CD4-positive, alpha-beta T cell treated with Interleukin-21 for 1 hour (primary cell): ENCODE results near the gene MLKL.
"Not testable (repeated sequence)": the region's sequence is repeated elsewhere in the genome, so short reads cannot be mapped to it uniquely, and the experiment has no call there.

ENCODE experiments used
- DNase-seq: peaks from one replicate; pipeline ENCODE4 v3.0.0-alpha.2; 2020

Gene MLKL

DNA sequence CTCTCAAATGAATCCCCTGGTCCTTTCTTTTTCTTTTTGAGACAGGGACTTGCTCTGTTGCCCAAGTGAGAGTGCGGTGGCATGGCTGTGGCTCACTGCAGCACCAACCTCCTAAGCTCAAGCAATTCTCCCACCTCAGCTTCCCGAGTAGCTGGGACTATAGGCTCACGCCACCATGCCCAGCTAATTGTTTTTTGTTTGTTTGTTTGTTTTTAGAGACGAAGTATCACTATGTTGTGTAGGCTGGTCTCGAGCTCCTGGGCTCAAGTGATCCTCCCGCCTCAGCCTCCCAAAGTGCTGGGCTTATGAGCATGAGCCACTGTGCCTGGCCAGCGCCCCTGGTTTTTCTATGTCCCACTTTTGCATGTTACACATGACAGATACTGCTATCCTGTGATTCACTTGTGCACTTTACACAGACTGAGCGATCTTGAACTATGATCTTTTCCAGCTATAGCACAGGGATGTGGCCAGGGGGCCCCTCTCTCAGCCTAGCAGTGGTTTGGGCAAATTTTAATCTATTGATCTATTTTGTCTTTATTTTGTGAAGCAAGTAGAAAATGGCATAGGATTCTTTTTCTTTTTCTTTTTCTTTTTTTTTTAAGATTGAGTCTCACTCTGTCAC is 31.3 kb upstream of the MLKL start:
- DNase-seq, result no peak

DNA sequence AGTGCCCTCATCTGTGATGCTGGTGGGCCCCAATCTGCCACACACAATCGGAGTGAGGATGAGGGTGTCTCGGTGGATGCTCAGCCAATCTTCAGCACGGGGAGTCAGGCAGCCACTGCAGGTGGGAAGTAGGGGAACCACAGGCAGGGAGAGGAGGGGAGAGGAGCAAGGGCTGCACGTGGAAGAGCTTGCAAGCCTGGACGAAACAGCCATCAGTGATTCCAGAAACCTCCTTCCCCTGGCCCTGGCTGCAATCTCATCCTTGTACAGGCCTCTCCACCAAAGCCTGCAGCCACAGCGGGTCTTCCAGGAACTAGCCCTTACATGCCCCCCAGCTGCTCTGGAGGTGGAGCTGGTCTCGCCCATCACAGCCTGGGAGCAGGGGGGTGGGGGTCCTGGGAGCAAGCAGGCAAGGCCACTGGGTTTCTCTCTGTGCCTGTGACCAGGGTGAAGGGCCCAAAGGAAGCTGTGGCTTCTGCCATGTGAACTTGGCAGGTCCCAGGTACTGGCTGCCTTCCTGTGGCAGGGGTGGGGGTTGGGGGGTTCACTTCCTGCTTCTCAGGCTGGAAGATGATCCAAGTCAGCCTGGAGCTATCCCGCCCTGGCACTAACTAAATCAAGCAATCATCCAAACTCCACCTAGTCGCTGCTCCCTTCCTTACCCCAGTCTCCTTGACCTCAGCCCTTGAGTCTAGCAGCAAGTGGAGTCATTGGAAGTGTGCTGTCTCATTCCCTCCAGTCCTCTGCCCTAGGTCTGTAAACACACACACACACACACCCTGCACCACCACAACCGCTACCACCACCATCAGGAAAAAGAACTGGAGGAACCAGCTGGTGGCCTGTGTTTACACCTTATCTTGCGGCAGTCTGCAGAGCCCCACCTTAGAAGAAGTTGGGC is 29.4 kb upstream of the MLKL start:
- DNase-seq, result no peak

DNA sequence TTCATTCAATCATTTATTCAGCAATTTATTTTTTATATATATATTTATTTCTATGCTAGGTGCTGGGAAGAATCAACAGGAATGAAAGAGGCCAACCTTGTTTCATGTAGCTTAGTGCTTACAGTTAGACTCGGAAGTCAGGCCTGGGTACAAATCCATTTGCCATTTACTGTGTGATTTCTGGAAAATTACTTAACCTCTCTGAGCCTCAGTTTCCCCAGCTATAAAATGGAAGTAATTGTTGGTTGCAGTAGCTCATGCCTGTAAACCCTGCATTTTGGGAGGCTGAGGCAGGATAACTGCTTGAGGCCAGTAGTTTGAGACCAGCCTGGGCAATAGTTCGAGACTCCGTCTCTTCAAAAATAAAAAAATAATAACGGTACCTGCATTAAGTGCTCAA is 27.2 kb upstream of the MLKL start:
- no peak for DNase-seq

DNA sequence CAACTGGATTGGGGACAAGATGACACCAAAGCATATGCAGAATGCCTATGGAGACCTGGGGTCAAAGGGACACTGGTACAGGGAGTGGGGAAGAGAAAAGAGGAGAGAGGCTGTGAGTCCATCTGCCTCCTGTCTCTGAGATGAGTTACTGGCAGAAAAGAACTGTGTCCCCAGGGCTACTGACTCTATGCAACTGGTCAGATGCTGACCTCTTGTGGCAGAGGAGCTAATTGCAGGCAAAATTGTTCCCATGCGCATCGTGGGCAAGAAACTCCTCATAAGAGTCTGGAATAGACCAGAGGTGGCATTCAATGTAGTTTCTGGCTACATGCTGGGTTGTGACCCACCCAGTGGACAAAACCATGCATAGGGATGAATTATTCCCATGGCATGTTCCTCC is 26.1 kb upstream of the MLKL start:
- peak; percentile 9 for DNase-seq

DNA sequence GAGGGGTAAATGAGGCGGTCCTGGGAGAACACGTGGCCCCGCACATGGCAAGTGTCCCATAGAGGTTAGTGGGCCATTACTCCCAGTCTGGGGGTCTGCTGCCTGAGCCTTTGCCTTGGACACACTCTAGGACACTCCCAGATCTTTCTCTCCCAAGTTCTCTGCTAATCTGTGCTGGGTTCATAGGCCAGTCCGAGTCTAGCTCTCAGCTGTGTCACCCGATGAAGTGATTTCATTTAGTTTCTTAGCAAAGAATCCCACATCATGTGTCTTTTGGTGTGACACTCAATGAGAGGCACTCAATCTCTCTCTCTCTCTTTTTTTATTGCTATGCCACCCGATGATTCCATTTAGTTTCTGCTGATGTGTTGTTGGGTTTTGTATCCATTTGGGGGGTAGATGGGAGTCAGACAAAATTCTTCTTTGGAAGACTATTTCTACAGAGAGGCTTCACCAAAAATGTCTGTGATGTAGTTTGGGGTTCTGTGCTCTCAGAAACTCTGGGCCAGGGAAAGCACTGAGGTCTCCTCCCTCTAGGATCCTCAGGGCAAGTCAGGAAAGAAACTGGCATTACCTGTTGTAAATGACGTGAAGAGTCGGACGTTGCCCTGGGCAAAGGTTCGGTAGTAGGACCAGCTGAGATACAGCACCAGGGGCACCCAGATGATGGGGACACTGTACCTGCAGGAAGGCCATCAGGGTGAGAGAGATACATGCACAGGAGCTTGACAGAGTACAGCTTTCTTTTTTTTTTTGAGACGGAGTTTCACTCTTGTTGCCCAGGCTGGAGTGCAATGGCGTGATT is 25.2 kb upstream of the MLKL start:
- DNase-seq, result no peak

DNA sequence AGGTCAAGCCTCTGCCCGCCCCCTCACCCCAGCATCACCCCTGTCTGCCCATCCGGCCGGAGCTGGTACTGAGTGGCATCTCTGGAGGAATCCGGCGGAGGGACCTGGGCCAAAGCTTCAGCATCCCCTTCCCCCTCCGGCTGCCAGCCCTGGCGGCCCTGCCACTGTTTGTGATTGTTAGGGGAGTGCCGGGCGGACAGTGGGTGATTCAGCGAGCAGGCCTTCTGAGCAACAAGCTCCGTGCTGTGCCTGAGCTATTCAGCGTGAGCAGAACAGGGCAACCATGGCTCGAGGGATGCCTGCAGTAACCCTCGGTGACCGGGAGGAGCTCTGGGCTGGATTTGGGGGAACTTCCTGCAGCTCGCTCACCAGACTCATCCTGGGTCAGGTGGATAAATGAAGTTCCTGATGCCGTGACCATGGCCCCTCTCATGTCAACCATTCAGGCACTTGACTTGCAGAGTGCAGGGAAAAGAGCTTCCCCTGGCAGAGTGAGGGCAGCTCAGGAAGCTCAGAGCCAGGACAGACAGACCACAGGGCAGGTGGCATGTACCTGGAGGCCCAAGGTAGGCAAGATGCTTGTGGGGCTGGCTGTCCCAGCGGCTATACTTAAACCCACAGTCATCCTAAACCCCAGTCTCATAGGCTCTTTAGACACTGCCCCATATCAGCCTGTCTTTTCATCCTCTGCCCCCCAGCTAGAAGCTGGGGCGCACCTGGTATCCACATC is 24.3 kb upstream of the MLKL start:
- DNase-seq, result no peak

DNA sequence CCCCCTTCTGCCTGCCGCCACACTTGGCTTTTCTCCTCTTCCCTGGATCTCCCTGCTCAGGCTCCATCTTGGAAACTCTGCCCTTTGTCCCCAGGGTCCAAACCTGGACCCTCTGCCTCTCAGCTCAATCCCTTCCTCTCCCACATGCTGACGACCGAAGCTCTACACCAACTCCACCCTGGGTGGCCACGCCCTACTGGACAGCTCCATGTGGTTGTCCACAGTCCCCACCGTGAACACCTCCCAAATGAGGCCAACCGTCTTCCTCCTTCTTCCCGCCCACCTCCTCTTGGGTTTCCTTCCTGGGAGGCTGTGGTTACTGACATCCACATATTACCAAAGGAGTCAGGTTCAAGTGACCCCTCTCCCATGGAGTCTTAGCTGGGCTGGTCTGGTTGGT is 22.6 kb upstream of the MLKL start:
- DNase-seq, result no peak

DNA sequence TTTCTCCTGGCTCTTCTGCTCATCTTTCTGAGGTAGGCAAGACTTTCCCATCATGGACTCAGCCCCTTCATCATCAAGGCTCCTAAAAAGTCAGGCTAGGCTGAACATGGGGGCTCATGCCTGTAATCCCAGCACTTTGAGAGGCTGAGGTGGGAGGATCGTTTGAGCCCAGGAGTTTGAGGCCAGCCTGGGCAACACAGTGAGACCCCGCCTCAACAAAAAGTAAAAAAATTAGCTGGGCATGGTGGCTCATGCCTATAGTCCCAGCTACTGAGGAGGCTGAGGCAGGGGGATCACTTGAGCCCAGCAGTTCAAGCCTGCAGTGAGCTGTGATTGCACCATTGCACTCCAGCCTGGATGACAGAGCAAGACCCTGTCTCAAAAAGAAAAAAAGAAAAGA is 21.5 kb upstream of the MLKL start:
- DNase-seq, result not testable (repeated sequence)

DNA sequence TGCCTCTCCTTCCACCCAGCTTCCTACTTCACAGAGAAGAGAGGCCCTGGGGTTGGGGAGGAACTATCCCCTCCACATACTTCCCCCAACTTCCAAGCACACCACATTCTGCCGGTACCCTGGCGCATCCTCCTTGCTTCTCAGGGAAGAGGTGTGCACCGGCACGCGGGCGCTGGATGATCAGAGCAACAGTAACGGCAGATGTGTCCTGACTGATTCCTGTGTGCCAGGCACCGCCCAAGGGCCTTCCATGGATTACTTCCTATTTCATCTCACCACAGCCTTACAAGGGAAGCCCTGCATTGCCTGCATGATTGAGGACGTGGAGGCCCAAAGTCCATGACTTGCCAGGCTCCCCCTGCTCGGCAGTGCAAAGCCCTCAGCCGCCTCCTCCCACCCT is 21.1 kb upstream of the MLKL start:
- no peak for DNase-seq

DNA sequence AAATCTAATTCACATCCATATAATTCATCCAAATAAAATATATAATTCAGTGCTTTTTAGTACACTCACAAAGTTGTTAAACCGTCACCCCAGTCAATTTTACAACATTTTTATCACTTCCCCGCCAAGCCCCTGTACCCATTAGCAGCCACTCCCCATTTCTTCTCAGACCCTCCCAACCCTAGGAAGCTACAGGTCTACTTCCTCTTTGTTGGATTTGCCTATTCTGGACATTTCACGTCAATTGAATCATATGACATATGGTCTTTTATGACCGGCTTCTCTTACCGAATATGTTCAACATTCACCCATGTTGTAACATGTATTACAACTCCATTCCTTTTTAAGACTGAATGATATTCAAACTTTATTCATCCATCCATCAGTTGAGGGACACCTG is 19.9 kb upstream of the MLKL start:
- DNase-seq, result no peak

DNA sequence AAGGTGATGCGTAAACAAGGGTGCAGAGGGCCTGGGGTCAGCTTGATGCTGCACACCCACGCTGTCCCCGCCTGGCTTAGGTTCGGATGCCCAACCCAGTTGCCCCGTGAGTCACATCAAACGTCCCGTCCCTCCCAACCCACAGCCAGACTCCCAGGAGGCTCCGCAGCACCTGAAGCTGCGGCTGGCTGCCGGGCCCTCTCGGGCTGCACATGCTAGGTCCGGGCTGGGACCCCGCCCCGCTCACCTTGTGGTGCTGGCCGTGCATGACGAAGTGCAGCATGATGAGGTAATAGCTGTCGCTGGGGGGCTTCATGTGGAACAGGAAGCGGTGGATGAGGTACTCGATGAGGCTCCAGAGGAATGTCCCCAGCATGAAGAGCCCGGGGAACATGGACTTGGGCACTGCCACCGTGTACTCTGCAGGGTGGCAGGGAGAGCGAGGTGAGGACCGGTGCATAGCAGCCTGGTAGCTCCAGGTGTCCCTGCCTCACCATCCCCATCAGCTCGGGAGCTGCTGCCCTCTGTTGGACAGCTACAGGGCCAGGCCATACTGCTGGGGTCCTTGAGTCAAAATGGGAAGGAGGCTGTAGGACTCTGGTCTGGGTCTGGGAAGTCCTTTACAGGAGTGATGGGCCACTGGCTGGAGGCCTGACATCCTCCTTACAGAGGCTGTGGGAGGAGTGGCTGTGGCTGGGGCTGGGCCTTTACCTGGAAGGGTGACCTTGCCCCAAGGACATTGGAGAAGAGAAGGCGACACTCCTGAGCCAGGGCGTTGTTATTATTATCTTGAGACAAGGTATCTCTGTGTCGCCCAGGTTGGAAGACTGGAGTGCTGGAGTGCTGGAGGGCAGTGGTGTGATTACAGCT is 18.3 kb upstream of the MLKL start:
- no peak for DNase-seq

DNA sequence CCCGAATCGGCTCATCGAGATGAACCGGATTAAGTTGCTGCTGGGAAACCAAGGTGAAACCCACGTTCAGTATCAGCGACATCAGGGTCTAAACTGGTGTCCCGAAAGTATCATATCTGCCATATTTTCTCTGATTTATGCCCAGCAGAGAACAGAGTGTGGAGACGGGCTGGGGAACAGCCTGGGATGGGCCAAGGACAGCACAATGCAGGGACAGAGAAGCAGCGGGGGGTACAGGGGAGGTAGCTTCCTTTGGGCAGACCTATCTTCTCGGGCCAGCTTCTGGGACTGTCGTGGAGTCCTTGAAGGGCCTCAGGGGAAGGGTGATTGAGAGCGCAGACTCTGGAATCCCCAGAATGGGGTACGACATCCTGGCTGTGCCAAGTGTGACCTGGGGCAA is 17.5 kb upstream of the MLKL start:
- no peak for DNase-seq

DNA sequence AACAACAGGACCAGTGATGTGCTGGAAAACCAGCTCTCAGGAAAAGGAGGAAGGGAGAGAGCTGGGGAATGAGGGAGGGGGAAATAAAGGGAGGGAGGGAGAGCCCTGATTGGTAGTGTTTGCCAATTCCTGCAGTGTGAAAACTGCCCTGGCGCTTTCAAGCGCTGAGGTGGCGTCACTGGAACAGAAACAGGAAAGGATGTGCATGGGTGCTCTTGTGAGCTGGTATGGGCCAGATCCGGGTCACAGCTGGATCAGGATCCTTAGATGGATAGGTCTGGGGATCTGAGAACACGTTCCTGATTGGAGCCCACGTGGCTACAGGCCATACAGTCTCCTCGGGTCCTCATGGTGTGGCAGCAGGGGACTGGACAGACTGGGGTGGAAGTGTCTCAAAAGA is 16.7 kb upstream of the MLKL start:
- no peak for DNase-seq

DNA sequence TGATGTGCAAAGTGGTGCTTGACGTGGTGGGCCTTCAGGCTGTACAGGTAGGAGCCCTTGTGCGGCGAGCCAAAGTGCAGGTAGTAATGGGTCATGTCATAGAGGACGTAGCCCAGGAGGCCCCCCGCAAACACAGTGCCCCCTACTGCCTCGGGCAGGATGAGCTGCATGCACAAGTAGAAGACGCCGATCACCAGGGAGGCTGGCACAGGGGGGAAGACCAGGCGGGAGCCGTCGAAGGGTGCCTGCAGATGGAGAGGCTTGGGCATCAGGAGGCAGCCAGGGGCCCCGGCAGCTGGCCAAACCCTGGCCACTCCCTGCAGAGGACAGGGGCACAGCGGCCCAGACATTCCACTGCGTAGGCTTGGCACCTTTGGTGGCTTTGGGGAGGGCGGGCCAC is 15.7 kb upstream of the MLKL start:
- DNase-seq, result no peak

DNA sequence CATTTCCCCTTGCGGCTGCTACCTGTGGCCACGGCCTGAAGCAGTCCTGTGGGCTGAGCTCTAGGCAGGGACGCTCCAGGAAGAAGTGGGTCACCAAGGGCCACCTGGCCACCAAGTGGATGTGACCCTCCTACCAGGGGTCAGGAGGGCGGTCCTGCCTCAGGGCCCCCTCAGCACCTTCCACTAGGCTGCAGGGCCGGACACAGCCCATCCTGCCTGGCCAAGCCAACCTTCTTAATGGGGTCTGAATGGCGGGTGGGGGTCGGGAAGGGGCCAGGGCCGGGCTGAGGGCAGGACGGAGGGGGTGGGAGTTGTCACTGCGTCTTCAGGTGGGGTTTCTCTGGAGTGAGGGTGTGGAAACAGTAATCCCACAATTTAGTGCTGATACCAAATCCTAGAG is 13.2 kb upstream of the MLKL start:
- no peak for DNase-seq

DNA sequence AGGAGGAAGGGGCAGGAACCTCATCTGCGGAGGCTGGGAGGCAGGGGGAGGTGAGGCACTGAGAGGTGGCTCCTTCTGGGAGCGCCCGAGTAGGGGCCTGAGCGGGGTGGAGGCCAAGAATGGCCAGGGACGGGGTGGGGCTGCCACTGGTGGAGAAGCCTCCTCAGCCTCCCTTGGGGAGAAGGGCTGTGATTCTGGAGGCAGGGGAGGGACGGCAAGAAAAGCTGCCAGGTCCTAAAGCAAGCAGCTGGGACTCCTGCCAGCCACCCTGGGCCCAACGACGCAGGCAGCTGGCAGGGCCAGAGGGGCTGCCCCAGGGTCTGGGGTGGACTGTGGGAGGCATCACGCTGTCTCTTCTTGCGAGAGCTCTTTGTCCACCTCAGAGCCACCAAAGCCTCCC is 12.7 kb upstream of the MLKL start:
- DNase-seq, result no peak

DNA sequence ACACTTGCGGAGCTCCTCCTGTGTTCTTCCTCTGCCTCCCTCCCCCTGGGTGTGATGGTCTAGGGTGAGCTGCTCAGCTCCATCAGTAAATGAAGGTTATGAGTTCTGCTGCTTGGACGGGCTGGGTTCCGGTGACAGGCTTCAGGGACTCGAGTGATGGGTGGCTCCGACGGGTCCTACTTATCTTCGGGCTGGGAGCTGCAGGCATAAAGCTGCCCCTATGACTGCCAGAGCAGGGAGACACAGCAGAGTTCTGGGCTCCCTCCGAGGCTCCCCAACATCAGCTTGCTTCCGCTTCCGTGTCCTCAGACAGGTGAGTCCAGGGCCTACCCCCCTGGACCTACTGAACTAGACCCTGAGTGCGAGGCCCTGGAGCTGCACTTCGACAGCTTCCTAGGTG is 11.3 kb upstream of the MLKL start:
- no peak for DNase-seq

DNA sequence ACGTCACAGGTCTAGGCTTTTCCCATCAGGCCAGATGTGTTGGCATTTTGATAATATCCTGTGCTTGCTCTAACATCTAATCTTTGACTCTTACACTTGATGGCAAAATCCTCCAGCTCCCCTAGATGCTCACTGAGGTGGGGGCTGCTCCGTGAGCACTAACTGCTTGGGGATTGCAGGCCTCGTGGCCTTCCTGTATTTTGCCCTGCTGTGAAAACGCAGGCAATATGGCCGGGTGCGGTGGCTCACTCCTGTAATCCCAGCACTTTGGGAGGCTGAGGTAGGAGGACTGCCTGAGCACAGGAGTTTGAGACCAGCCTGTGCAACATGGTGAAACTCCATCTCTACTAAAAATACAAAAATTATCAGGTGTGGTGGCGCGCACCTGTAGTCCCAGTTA is 9.7 kb upstream of the MLKL start:
- no peak for DNase-seq

DNA sequence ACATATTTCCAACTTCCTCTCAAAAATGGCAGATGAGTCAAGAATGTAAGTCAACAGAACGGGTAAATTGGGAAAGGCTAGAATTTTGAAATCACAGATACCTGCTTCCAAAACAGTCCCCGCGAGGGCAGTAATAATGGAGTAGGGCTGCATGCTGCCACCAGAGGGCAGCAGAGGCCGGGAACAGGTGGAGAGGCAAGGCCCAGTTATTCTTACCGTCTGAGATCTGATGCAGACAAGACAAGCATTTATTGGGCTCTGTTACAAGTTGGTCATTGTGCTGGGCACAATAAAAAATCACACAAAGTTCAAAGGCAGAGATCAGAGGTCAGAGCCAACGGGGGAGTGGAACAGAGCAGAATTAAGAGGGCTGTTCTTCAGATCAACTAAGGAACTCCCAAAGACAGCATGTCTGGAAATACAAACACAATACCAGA is 8.8 kb upstream of the MLKL start:
- DNase-seq, result peak; percentile 82

DNA sequence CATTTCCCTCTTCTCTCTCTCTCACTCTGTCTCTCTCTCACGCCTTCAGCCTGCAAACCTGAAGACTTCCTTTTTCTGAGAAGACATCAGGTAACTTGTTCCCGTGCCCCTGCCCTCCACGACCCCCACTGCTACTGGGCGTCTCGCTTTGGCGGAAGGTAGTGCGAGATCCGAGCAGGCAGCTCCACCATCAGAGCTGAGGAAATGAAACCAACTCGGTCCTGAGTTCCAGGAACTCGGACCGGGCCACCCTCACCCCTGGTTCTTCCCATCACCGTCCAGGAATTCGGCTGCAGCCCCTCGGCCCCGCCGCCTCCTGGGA is 585 bp downstream of the MLKL start:
- DNase-seq, result peak; percentile 35

DNA sequence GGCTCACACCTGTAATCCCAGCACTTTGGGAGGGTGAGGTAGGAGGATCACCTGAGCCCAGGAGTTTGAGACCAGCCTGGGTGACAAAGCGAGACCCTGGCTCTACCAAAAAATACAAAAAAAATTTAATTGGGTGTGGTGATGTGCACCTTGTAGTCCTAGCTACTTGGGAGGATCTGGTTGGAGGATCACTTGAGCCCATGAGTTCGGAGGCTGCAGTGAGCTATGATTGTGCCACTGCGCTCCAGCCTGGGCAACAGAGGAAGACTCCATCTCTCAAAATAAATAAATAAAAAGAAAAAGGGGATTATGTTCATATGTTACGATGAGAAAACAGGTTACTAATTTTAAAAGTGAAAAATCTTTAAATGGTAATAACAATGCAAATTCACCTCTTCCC is 996 bp downstream of the MLKL start:
- DNase-seq, result peak; percentile 12

DNA sequence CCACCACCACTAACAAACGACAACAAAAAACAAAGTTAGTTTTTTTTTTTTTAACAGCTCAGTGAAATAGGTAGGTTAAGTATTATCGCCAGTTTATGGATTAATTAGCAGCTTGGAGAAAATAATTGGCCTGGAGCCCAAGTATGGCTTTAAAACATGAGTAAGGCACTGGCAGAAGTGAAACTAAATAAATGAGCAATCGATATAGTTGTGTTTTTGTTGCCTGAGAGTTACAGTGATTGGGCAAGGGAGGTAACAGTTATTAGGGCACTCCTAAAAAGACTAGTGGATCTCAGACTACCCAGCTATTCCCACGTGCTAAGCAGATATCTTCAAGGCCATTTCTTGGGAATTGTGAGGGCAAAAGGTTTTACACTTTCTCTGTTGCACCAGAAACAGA is 2.4 kb downstream of the MLKL start:
- DNase-seq, result peak; percentile 19
